SIG-M5 (cell line): ENCODE data around the gene SRA1.
A peak's percentile ranks its signal among the peaks of the same experiment; 100 is the strongest.
"Not testable (repeated sequence)": the region's sequence is repeated elsewhere in the genome, so short reads cannot be mapped to it uniquely, and the experiment has no call there.

ENCODE experiments used
- DNase-seq: peaks from one replicate; lab custom pipeline; 2025; lab: John Stamatoyannopoulos, UW

Gene SRA1

GRCh38 chr5:140557136-140557805, at the start of gene SRA1:
Gene SRA1 (minus strand): TSS chr5:140557473. CDS start chr5:140557452, 21 bp downstream.
- no peak for DNase-seq

GRCh38 chr5:140607031-140607430, 49.8 kb upstream of the SRA1 start:
- DNase-seq: peak; percentile 49

- no peak for DNase-seq
Measured at GRCh38 chr5:140605879-140606278, 48.6 kb upstream of the SRA1 start.

GRCh38 chr5:140603734-140604133, 46.5 kb upstream of the SRA1 start:
- DNase-seq: no peak

GRCh38 chr5:140603446-140603698, 46.1 kb upstream of the SRA1 start:
- not testable (repeated sequence) for DNase-seq

- no peak for DNase-seq
Measured at GRCh38 chr5:140602147-140602546, 44.9 kb upstream of the SRA1 start.

- DNase-seq: no peak
Measured at GRCh38 chr5:140600096-140600495, 42.8 kb upstream of the SRA1 start.

- DNase-seq: no peak
Measured at GRCh38 chr5:140598836-140599235, 41.6 kb upstream of the SRA1 start.

- no peak for DNase-seq
Measured at GRCh38 chr5:140596321-140596741, 39.1 kb upstream of the SRA1 start.

GRCh38 chr5:140595538-140596300, 38.4 kb upstream of the SRA1 start:
- DNase-seq: peak; percentile 87

- DNase-seq: no peak
Measured at GRCh38 chr5:140594169-140594568, 36.9 kb upstream of the SRA1 start.

- not testable (repeated sequence) for DNase-seq
Measured at GRCh38 chr5:140593070-140593469, 35.8 kb upstream of the SRA1 start.

- no peak for DNase-seq
Measured at GRCh38 chr5:140591747-140592372, 34.6 kb upstream of the SRA1 start.

- no peak for DNase-seq
Measured at GRCh38 chr5:140590861-140591260, 33.6 kb upstream of the SRA1 start.

GRCh38 chr5:140588311-140589070, 31.2 kb upstream of the SRA1 start:
- no peak for DNase-seq

- DNase-seq: no peak
Measured at GRCh38 chr5:140587495-140587894, 30.2 kb upstream of the SRA1 start.

- not testable (repeated sequence) for DNase-seq
Measured at GRCh38 chr5:140579188-140579747, 22.0 kb upstream of the SRA1 start.

- no peak for DNase-seq
Measured at GRCh38 chr5:140576776-140577201, 19.5 kb upstream of the SRA1 start.

- DNase-seq: no peak
Measured at GRCh38 chr5:140575309-140575708, 18.0 kb upstream of the SRA1 start.

- DNase-seq: no peak
Measured at GRCh38 chr5:140574165-140574564, 16.9 kb upstream of the SRA1 start.

- no peak for DNase-seq
Measured at GRCh38 chr5:140573683-140574082, 16.4 kb upstream of the SRA1 start.

GRCh38 chr5:140571105-140571504, 13.8 kb upstream of the SRA1 start:
- DNase-seq: no peak
